ENCODE measurements around the gene SCARB1.

GRCh38 chr12:124734224-124734788 is 129.4 kb downstream of the SCARB1 start:
- TF ChIP-seq CTCF (IDR thresholded peaks at IDR 0.05) (no peak), ZFX (IDR thresholded peaks at IDR 0.05; ENCODE audit: borderline replicate concordance) (no peak)

Measured in 22Rv1 (cell line).